Measurements from ENCODE around the gene KCNJ6. TPM values are rescaled to one million over a fixed set of nuclear protein-coding genes. Genes with fewer than 3 reads are reported as not detected.

The KCNJ6 gene
- polyA plus RNA-seq, 1 donor from 2014 or later = not detected

DNA sequence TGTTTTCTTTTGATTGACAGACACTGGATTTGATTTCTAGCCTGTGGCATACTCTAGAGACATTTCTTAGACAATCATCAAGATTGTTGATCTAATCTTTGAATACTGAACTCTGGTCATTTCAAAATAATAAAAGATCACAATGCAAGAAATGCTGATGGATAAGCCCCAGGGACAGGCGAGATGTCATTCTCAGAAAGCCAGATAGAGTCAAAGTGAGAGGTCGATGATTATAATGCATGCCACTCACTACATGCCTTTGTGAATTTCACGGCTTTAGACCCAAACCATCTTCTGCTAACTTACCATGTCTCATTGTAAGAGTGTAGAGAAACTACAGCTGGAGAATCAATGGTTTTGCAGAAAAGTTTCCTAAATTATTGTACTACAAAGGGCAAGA, 292.6 kb downstream of the KCNJ6 start:
- Mint-ChIP-seq H3K4me3 (no peak overlapping the region), H3K36me3 (no peaks in the 10 kb centered on the region), H3K27ac (no peak overlapping the region), H3K9me3 (peaks cover 0 to 3% (median 0%) of the 10 kb centered on the region in 3 donors), H3K4me1 (no peaks in the 10 kb centered on the region), H3K27me3 (peaks cover 4% of the 10 kb centered on the region)

DNA sequence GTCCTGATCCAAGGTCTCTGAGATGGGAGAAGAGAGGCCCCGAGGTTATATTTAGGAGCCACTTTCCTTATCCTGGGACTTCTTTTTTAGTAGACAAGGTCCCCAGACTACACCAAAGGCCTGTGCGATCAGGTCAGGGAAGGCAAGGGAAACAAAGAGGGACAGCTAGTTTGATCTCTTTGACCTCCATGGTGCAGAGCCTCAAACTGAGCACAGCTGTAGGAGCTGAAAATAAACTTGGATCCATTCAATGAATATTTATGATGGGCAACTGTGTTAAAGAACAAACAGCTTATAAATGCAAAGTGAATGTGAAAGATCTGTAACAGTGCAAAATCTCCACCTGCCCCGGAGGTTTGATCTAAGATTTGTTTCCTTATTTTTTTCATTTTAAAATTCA, 293.1 kb downstream of the KCNJ6 start:
- no peak overlapping the region for H3K4me3 Mint-ChIP-seq
- peaks cover 4% of the 10 kb centered on the region for H3K27me3 Mint-ChIP-seq
- no peaks in the 10 kb centered on the region for H3K36me3 Mint-ChIP-seq
- no peak overlapping the region for H3K27ac Mint-ChIP-seq
- H3K9me3 Mint-ChIP-seq = peaks cover 0 to 3% (median 0%) of the 10 kb centered on the region in 3 donors
- H3K4me1 Mint-ChIP-seq = no peaks in the 10 kb centered on the region

DNA sequence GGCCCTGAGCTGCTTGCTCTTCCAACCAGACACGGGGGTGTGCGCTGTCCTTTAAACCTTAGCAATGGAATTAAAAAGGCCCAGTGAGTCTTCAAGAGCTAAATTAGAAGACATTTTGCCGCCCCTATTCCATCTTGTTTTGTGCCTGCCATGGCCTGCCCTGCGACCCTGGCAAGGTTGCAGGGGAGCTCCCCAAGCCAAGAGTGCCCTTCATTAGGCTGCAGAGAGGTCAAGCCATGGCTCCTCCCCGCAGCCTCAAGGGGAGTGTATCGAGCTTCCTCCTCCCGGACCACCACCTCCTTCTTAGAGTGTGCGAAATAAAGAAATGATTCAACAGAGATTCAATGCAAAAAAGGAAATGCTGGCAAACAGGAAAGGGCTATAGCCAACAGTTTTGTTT, 293.5 kb downstream of the KCNJ6 start:
- H3K4me3 Mint-ChIP-seq = no peak overlapping the region
- H3K4me1 Mint-ChIP-seq = no peaks in the 10 kb centered on the region
- H3K27ac Mint-ChIP-seq = no peak overlapping the region
- peaks cover 4% of the 10 kb centered on the region for H3K27me3 Mint-ChIP-seq
- no peaks in the 10 kb centered on the region for H3K36me3 Mint-ChIP-seq
- H3K9me3 Mint-ChIP-seq = peaks cover 0 to 3% (median 0%) of the 10 kb centered on the region in 3 donors

DNA sequence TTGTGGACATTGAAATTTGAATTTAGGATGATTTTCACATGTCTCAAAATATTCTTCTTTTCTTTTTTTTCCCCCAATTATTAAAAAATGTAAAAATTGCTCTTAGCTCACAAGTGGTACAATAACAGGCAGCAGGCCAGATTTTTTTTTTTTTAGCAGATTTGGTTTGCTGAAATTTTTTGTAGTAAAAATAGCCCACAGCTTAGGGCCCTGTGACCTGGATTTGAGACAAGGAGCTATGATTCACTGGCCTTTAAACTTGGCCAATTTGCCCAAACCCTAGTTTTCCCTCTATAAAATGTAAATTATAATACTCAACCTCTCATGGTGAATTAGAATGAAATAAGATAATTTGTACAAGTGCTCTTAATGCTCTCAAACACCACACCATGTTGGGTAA, 295.9 kb downstream of the KCNJ6 start:
- Mint-ChIP-seq H3K4me3 (no peak overlapping the region), H3K36me3 (no peaks in the 10 kb centered on the region), H3K9me3 (peaks cover 0 to 3% (median 0%) of the 10 kb centered on the region in 3 donors), H3K4me1 (no peaks in the 10 kb centered on the region), H3K27ac (no peak overlapping the region), H3K27me3 (peaks cover 4% of the 10 kb centered on the region)

DNA sequence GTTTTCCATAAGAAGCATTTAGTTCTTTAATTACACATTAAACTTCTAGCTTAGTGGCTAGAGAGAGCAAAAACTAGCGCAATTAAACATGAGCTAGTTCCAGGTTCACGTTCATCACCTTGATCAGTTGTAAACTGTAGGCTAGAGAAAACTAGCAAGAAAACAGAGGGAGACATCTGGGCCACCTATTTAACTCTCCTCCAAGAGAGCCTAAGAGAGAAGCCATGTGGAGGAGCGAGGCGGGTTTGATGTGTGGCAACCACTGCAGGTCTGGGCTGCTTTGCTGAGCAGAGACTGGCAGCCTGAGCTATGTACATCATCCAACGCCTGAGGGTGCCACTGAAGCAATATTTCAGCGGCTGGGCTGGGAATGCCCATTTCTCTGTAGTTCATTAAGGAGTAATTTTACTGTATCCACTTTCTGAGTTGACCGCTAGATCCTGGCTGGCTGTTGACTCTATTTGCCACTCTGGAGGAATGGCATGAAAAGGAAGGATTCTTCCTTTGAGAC, 296.7 kb downstream of the KCNJ6 start:
- Mint-ChIP-seq H3K27me3 (peaks cover 4% of the 10 kb centered on the region), H3K9me3 (peaks cover 0 to 3% (median 0%) of the 10 kb centered on the region in 3 donors)

DNA sequence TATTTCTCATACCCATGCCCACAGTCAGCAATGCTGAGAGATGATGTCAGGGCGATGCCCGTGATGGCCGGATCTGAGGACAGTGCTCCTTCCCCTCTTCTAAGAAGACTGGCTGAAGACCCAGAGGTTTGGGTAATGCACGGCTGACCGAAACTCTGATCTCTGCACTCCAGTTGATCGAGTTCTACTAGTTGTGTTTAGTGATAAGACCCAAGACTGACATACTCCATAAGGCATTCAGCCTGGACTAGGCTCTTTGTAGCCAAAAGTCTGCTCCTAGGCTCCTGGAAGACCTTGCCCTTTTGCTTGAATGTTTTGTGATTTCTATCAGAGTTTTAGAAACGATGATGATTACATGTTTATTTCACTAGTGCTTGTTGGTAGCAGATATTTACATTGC, 298.2 kb downstream of the KCNJ6 start:
- Mint-ChIP-seq H3K27ac (no peak overlapping the region), H3K4me1 (no peaks in the 10 kb centered on the region), H3K4me3 (no peak overlapping the region), H3K27me3 (peaks cover 4% of the 10 kb centered on the region), H3K9me3 (peaks cover 0 to 5% (median 3%) of the 10 kb centered on the region in 3 donors), H3K36me3 (no peaks in the 10 kb centered on the region)

More for the DNA sequence above, 296.7 kb downstream of the KCNJ6 start:
- Mint-ChIP-seq H3K4me3 (no peak overlapping the region), H3K36me3 (no peaks in the 10 kb centered on the region), H3K4me1 (no peaks in the 10 kb centered on the region), H3K27ac (no peak overlapping the region)

DNA sequence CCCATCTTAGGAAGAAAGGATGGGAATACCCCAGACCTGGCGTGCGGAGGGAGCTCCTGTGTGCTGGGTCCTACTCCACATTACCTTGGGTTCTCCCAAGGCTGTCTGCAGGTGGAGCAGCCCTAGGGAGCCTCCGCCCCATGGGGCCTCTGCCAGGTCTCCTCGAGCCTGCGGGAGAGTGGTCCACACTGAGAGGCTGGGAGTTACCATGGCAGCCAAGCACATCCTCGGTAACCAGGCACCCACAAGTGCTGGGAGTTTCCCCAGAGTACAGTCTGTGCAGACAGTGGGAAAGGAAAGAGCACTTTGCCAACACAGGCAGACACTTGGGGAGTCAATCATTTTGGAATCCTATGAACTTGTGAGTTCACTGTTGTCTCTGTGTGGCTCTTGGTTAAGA, 300.3 kb downstream of the KCNJ6 start:
- Mint-ChIP-seq H3K9me3 (peaks cover 0 to 5% (median 1%) of the 10 kb centered on the region in 3 donors), H3K36me3 (no peaks in the 10 kb centered on the region), H3K27me3 (no peaks in the 10 kb centered on the region), H3K4me1 (no peaks in the 10 kb centered on the region), H3K4me3 (no peak overlapping the region), H3K27ac (no peak overlapping the region)

DNA sequence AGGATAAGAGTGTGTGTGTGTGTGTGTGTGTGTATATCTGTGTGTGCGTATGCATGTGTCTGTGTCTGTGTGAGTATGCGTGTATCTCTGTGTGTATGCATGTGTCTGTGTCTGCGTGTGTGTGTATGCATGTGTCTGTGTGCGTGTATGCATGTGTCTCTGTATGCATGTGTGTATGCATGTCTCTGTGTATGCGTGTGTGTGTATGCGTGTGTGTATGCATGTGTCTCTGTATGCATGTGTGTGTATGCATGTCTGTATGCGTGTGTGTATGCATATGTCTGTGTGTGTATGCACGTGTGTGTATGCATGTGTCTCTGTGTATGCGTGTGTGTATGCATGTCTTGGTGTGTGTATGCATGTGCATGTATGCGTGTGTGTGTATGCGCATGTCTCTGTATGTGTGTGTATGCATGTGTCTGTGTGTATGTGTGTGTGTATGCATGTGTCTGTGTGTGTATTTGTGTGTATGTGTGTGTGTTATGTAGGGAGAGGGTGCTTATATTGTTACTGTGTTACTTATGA, 301.8 kb downstream of the KCNJ6 start:
- Mint-ChIP-seq H3K4me3 (no peak overlapping the region), H3K27ac (no peak overlapping the region), H3K27me3 (no peaks in the 10 kb centered on the region), H3K4me1 (no peaks in the 10 kb centered on the region), H3K9me3 (peaks cover 0 to 5% (median 1%) of the 10 kb centered on the region in 3 donors), H3K36me3 (no peaks in the 10 kb centered on the region)

DNA sequence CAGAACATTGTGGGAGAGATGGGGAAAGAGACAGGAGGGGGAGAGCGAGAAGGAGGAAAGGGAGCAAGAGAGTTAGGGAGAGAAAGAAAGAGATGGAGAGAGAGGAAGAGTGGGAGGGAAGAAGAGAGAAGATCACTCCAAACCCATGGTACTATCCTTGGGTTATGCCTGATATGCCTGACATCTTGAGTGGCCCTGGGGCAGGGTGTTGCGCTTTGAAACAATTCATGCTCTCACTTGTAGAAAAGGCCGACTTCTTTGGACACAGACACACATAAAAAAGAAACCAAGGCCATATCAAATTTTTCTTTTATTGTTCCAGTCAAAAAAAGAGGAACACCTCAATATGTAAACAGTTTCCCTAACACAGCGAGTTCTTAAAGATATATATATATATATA, 309.2 kb downstream of the KCNJ6 start:
- Mint-ChIP-seq H3K27ac (no peak overlapping the region), H3K4me1 (no peaks in the 10 kb centered on the region), H3K27me3 (peaks cover 12% of the 10 kb centered on the region), H3K9me3 (peaks cover 0 to 2% (median 0%) of the 10 kb centered on the region in 3 donors), H3K4me3 (no peak overlapping the region), H3K36me3 (no peaks in the 10 kb centered on the region)

DNA sequence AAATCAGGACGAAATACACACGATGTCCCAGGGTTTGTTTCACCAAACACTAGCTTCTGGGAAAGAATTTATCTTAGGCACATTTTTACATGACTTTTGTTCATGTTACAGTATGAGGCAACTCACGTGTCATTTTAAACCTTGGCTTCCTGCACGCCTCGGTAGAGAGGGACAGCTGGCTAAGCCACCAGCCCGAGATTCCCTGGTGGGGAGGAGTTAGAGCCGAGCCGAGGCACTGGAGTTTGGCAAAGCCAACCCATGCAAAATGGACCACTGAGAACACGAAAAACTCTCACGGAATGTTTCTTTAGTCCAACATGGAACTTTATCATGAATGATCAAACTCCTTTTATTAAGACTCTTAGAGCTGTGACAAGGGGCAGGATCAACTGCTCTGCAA, 309.7 kb downstream of the KCNJ6 start:
- peaks cover 0 to 2% (median 0%) of the 10 kb centered on the region in 3 donors for H3K9me3 Mint-ChIP-seq

DNA sequence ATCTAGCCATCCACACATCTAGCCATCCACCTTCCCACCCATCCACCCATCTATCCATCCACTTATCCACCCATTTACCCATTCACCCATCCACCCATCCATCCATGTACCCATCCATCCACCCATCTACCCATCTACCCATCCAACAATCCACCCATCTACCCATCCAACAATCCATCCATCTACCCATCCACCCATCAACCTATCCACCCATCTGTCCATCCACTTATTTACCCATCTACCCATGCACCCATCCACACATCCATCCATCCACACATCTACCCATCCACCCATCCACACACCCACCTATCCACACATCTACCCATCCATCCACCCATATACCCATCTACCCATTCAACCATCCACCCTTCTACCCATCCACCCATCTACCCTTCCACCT, 311.3 kb downstream of the KCNJ6 start:
- H3K4me1 Mint-ChIP-seq = no peaks in the 10 kb centered on the region
- H3K27me3 Mint-ChIP-seq = peaks cover 12% of the 10 kb centered on the region
- H3K27ac Mint-ChIP-seq = no peak overlapping the region
- H3K4me3 Mint-ChIP-seq = no peak overlapping the region
- no peaks in the 10 kb centered on the region for H3K36me3 Mint-ChIP-seq
- H3K9me3 Mint-ChIP-seq = peaks cover 0 to 2% (median 0%) of the 10 kb centered on the region in 3 donors

More for the DNA sequence above, 309.7 kb downstream of the KCNJ6 start:
- Mint-ChIP-seq H3K4me1 (no peaks in the 10 kb centered on the region), H3K36me3 (no peaks in the 10 kb centered on the region), H3K27me3 (peaks cover 12% of the 10 kb centered on the region), H3K4me3 (no peak overlapping the region), H3K27ac (no peak overlapping the region)

DNA sequence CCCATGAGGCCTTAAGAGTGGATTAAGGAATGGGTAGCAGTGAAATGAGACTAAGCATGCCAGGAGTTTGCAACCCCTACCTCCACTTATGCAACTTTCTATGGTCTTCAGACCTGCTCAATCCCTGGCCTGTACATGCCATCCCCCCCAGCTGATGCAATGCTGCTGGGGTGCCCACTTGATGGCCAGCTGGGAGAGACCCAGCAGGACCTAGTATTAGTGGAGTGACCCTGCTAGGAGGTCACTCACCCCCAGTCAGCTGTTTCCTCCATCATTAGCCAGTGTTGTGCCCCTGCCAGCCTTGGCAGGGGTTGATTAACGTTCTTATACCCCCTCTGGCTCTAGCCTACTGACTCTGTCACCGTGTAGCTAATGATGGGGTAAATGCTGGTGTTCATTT, 313.1 kb downstream of the KCNJ6 start:
- Mint-ChIP-seq H3K4me3 (peak overlapping the region in 1 of 4 donors; percentile 65), H3K36me3 (no peaks in the 10 kb centered on the region), H3K9me3 (peaks cover 0 to 4% (median 2%) of the 10 kb centered on the region in 3 donors), H3K27me3 (peaks cover 7% of the 10 kb centered on the region), H3K4me1 (no peaks in the 10 kb centered on the region), H3K27ac (no peak overlapping the region)

DNA sequence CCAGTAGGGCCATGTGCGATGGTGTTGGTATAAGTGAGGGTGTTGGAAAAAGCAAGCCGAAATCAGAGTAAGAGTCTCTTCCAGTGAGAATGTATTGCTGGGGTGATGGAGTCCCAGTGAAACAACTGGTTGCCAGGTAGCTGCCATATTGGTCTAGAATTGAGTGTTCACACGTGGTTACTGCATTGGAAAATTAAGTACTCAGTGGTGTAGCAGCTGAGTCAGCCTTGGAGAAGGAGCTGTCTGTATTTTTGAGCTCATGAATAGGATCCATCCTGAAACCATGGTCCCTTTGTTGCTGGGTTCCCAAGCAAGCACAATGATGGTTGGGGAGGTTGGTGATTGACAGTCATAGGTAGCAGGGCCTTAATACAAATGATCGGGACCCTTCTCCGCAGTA, 314.3 kb downstream of the KCNJ6 start:
- no peak overlapping the region for H3K4me3 Mint-ChIP-seq
- no peaks in the 10 kb centered on the region for H3K4me1 Mint-ChIP-seq
- peaks cover 4% of the 10 kb centered on the region for H3K27me3 Mint-ChIP-seq
- H3K9me3 Mint-ChIP-seq = peaks cover 0 to 6% (median 2%) of the 10 kb centered on the region in 3 donors
- no peaks in the 10 kb centered on the region for H3K36me3 Mint-ChIP-seq
- H3K27ac Mint-ChIP-seq = no peak overlapping the region

DNA sequence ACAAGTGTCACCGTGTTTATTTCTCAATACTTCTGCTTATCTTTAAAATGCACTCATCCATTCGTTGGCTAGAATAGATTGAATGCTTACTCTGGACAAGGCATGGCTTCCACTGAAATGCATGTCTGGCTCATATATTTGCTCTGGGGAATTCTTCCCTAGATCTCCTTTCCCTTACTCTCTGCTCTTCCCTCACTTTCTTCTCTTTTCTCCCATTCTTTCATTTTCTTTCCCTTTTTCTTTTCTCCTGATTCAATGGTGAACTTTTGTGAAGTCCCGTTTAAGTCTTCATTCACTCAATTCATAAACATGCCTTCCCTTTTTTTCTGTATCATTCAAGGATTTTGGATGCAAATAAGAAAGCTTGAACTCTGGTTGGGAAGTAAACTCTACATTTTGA, 315.2 kb downstream of the KCNJ6 start:
- Mint-ChIP-seq H3K27ac (no peak overlapping the region), H3K4me3 (no peak overlapping the region), H3K36me3 (no peaks in the 10 kb centered on the region), H3K27me3 (peaks cover 4% of the 10 kb centered on the region), H3K4me1 (no peaks in the 10 kb centered on the region), H3K9me3 (peaks cover 0 to 11% (median 2%) of the 10 kb centered on the region in 3 donors)

DNA sequence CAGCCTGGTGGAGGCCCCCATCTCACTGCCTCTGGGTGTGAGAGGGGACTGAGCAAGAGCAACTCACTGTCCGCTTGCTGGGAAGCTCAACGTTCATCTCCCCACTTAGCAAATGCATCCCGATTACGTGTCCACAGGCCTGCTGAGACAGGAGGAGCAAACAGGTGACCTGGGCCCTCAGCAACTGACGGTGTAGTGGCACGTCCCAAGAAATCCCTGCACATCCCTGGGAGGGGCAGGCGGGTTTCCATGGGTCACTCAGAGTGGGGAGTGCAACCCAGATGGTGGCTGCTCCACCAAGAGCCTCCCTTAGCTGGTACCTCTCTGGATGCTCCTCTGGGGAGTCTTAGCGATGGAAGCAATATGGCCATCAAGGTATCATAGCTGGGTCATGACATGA, 320.3 kb downstream of the KCNJ6 start:
- peaks cover 2% of the 10 kb centered on the region for H3K27me3 Mint-ChIP-seq
- no peak overlapping the region for H3K4me3 Mint-ChIP-seq
- peaks cover 0 to 11% (median 1%) of the 10 kb centered on the region in 3 donors for H3K9me3 Mint-ChIP-seq
- H3K27ac Mint-ChIP-seq = no peak overlapping the region
- H3K36me3 Mint-ChIP-seq = no peaks in the 10 kb centered on the region
- H3K4me1 Mint-ChIP-seq = no peaks in the 10 kb centered on the region

DNA sequence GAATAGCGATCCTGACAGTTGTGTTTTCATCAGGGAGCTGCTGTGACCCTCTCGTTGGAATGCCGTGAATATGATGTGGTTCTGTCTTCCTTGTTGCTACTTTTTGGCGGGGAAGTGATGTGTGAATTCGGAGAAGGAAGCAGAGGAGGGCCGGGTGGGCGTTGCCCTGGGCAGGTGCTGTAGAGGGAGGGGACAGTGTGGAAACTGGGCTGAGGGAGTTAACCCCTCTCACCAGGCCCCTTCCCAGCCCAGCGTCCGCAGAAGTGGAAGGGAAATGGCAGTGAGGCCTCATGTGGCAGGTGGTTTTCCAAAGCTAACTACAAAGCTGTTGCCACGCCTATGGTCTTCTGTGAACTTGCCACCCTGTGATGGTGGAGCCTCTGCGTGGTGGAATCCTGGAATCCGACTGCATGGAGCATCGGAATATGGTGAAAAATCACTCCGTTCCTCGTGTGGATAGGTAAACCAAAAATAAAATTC, 321.7 kb downstream of the KCNJ6 start:
- no peaks in the 10 kb centered on the region for H3K36me3 Mint-ChIP-seq
- H3K4me1 Mint-ChIP-seq = no peaks in the 10 kb centered on the region
- no peak overlapping the region for H3K27ac Mint-ChIP-seq
- H3K9me3 Mint-ChIP-seq = peaks cover 0 to 11% (median 1%) of the 10 kb centered on the region in 3 donors
- no peak overlapping the region for H3K4me3 Mint-ChIP-seq
- H3K27me3 Mint-ChIP-seq = peaks cover 2% of the 10 kb centered on the region

All from IgD-negative memory B cell (primary cell).